ENCODE results near the gene KLF7. TPM values are rescaled to one million over a fixed set of nuclear protein-coding genes. Genes with fewer than 3 reads are reported as not detected.

KLF7 gene
- total RNA-seq, 1 experiment from 2014 or later, result 32.2 TPM

GRCh38 chr2:207155516-207156444 is 10.0 kb downstream of the KLF7 start:
- Mint-ChIP-seq H3K27ac (peak overlapping the region in 1 of 3 experiments; percentile 30; a peak in 1 of 7 replicates), H3K4me1 (peaks cover 70 to 86% of the 10 kb centered on the region in 2 experiments), H3K36me3 (ENCODE audit: insufficient read depth in 1 of 3, low read depth in 3 of 3) (no peaks in the 10 kb centered on the region; a peak in 1 of 7 replicates), H3K27me3 (ENCODE audit: low read depth) (no peaks in the 10 kb centered on the region), H3K9me3 (no peaks in the 10 kb centered on the region), H3K4me3 (no peak overlapping the region)
- no peaks in the 10 kb centered on the region for H3K27me3 ChIP-seq (ENCODE audit: insufficient read depth, low read length)
- H3K14ac ChIP-seq (ENCODE audit: insufficient read depth, low read length), result no peak overlapping the region
- no peak overlapping the region for H2BK15ac ChIP-seq (ENCODE audit: low read depth, low read length)
- no peak overlapping the region for H3K23ac ChIP-seq (ENCODE audit: insufficient read length, low read depth, low read length)
- H4K5ac ChIP-seq (ENCODE audit: insufficient read length, low read depth, low read length), result no peak overlapping the region
- H4K20me1 ChIP-seq (ENCODE audit: control insufficient read depth, insufficient read depth, insufficient read length), result no peaks in the 10 kb centered on the region
- H3K23me2 ChIP-seq (ENCODE audit: insufficient read length, low read depth, low read length, poor library complexity, severe bottlenecking), result no peaks in the 10 kb centered on the region
- H2BK5ac ChIP-seq (ENCODE audit: insufficient read length, low read length), result no peak overlapping the region
- no peak overlapping the region for H3K4ac ChIP-seq (ENCODE audit: low read depth, low read length)
- peaks cover 22% of the 10 kb centered on the region for H3K4me1 ChIP-seq (ENCODE audit: insufficient read depth, low read length)
- WGBS (ENCODE audit: extremely low coverage, insufficient read length, low lambda C conversion rate), result no CpG with 5 or more reads among the region's 11 CpGs
- H3K79me2 ChIP-seq (ENCODE audit: insufficient read depth, low read length), result peaks cover 35% of the 10 kb centered on the region; the same call in 1 of the 2 replicates
- H2BK20ac ChIP-seq (ENCODE audit: low read depth, low read length, poor library complexity, severe bottlenecking), result no peak overlapping the region
- H3K9me3 ChIP-seq (ENCODE audit: control insufficient read depth, low read depth, low read length), result no peaks in the 10 kb centered on the region
- no peak overlapping the region for H2AK5ac ChIP-seq (ENCODE audit: insufficient read length, low read length)
- no peak overlapping the region for H3K18ac ChIP-seq (ENCODE audit: insufficient read length, low read depth, low read length)
- no peak overlapping the region for H2BK120ac ChIP-seq (ENCODE audit: low read depth, low read length, poor library complexity, severe bottlenecking)
- H2AFZ ChIP-seq (ENCODE audit: low read length), result no peak overlapping the region
- H2BK12ac ChIP-seq (ENCODE audit: insufficient read length, low read depth, low read length), result no peak overlapping the region
- no peaks in the 10 kb centered on the region for H3K79me1 ChIP-seq (ENCODE audit: insufficient read depth, low read depth, low read length, poor library complexity, severe bottlenecking)
- H3T11ph ChIP-seq (ENCODE audit: low read length), result no peak overlapping the region
- no peak overlapping the region for H3K56ac ChIP-seq (ENCODE audit: insufficient read length, low read depth, low read length)
- no peak overlapping the region for H3K9ac ChIP-seq (ENCODE audit: extremely low read depth, insufficient read length, low read length)
- TF ChIP-seq, protein P1, sequence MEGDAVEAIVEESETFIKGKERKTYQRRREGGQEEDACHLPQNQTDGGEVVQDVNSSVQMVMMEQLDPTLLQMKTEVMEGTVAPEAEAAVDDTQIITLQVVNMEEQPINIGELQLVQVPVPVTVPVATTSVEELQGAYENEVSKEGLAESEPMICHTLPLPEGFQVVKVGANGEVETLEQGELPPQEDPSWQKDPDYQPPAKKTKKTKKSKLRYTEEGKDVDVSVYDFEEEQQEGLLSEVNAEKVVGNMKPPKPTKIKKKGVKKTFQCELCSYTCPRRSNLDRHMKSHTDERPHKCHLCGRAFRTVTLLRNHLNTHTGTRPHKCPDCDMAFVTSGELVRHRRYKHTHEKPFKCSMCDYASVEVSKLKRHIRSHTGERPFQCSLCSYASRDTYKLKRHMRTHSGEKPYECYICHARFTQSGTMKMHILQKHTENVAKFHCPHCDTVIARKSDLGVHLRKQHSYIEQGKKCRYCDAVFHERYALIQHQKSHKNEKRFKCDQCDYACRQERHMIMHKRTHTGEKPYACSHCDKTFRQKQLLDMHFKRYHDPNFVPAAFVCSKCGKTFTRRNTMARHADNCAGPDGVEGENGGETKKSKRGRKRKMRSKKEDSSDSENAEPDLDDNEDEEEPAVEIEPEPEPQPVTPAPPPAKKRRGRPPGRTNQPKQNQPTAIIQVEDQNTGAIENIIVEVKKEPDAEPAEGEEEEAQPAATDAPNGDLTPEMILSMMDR (conservative IDR thresholded peaks at IDR 0.05), result no peak
- no peak overlapping the region for H3K4me2 ChIP-seq (ENCODE audit: insufficient read depth, insufficient read length, low read length)
- H4K91ac ChIP-seq (ENCODE audit: insufficient read length, low read depth, low read length), result no peak overlapping the region
- H4K8ac ChIP-seq (replicated peaks; ENCODE audit: insufficient read length, low read depth, low read length), result no peak overlapping the region
- H3K27ac ChIP-seq (ENCODE audit: insufficient read length, low read depth, low read length), result no peak overlapping the region
- no peak for DNase-seq
